HG03025 (cell line): ENCODE data around the gene SLC22A31.

Experiments
- ATAC-seq: cut with Tn5 transposase; IDR thresholded peaks from one replicate; pipeline ENCODE4 v1.9.1; 2021; ENCODE audit warnings: mild to moderate bottlenecking, moderate library complexity; ENCODE audit not compliant: unreplicated experiment, low FRiP score

The SLC22A31 gene

GRCh38 chr16:89154390-89155183 lies 45.8 kb downstream of the SLC22A31 start:
- no peak for ATAC-seq

- no peak for ATAC-seq
Measured at GRCh38 chr16:89153848-89154271, 46.5 kb downstream of the SLC22A31 start.

GRCh38 chr16:89152831-89153700 lies 47.3 kb downstream of the SLC22A31 start:
- ATAC-seq, result no peak

DNA sequence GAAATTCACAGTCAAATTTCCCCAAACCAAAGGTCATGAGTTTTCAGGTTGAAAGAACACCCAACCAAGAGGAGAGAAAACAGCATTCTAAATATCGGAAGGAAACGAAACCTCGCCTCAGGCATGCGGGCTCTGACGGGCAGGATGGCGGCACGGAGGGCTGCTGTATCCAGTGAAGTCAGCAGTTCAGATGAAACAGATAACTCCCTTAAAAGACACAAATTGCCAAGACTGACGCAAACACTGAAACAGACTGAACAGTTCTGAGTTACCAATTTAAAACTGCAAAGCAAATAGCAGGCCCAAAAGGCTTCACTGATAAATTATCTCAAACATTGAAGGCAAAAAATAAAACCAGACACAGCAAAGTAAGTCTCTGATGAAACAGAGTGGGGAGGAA lies 49.4 kb downstream of the SLC22A31 start:
- ATAC-seq, result no peak

DNA sequence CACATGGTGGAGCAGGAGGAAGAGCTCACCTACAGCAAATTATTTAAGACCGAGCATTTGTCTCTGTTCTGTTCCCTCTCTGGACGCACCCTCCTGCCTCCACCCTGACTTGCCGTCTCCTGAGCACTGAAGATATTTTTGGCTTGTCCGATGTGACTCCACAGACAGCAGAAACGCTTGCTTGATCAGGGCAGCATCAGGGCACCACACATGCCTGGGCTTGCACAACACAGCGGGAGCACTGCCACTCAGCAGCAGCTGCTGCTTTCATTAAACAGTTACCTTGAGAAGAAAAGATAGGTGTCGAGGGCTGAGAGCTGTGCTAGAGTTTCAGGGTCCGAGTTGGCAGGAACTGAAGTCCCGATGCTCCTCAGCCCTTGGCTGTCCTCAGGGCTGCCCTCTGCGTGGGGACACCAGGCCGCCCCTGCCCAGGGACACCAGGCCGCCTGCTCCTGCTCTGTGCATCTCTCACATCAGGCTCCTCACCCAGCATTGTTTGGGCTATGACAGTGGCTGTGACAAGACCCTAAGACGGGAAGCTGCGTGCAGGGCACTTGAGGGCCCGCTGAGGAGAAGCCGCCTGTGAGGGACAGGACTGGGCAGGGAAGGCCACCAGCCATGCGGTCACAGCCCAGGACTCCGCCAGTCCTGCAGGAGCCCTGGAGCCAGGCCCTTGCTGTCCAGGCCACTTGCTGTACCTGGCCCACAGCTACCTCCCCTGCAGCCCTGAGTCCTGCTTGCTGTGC lies 50.1 kb downstream of the SLC22A31 start:
- no peak for ATAC-seq

GRCh38 chr16:89149386-89149785 lies 51.0 kb downstream of the SLC22A31 start:
- ATAC-seq, result no peak

GRCh38 chr16:89147085-89147817 lies 53.1 kb downstream of the SLC22A31 start:
- ATAC-seq, result no peak

DNA sequence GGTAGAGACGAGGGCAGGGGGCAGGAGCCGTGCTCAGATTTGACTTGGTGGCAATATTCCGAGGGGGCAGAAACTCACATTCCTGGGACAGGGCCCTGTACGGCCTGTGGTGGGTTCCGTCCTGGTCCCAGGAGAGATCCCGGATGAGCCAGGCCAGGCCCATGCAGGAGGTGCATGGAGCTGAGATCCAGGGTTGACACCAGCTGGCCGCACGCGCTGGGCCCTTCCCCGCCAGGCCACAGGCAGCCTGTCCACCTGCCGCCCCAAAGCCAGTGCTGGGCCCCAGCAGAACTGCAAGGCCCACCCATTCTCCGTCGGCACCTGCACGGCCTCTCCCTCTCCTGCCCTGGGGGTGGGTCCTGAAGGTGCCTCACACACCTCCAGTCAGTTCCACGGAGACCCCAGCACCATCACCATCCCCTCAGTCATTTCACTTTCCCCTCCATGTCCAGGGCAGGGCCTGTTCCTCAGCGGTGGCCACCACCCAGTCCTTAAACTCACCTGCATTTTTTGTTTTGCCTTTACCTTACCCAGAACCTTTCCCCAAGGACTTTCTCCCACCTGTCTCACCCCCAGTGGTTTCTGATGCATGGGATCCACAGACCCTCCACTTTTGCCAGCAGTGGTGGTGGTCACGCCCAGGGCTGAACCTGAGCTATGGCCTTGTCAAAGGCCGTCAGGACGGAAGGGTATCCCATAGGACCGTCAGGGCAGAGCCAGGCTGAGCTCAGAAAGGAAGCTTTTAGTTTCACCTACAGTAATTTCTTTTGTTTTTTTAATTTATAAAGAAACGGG lies 53.9 kb downstream of the SLC22A31 start:
- ATAC-seq, result no peak
